ENCODE data around the gene NECAB3.
"Not testable (repeated sequence)": the region's sequence is repeated elsewhere in the genome, so short reads cannot be mapped to it uniquely, and the experiment has no call there.

NECAB3 gene

GRCh38 chr20:33648396-33649004, 25.7 kb downstream of the NECAB3 start:
- no peak for DNase-seq

- DNase-seq, result no peak
These were observed 26.4 kb downstream of the NECAB3 start for GRCh38 chr20:33647603-33648395.

- DNase-seq, result not testable (repeated sequence)
These were observed 27.1 kb downstream of the NECAB3 start for GRCh38 chr20:33646959-33647602.

- DNase-seq, result no peak
These were observed 28.0 kb downstream of the NECAB3 start for GRCh38 chr20:33646191-33646590.

- no peak for DNase-seq
These were observed 28.8 kb downstream of the NECAB3 start for GRCh38 chr20:33645396-33645795.

GRCh38 chr20:33645072-33645358, 29.2 kb downstream of the NECAB3 start:
- DNase-seq, result no peak

- no peak for DNase-seq
These were observed 29.7 kb downstream of the NECAB3 start for GRCh38 chr20:33644313-33645071.

- DNase-seq, result no peak
These were observed 33.9 kb downstream of the NECAB3 start for GRCh38 chr20:33640287-33640686.

- no peak for DNase-seq
These were observed 37.5 kb downstream of the NECAB3 start for GRCh38 chr20:33636776-33637175.

- no peak for DNase-seq
These were observed 38.9 kb downstream of the NECAB3 start for GRCh38 chr20:33635341-33635740.

GRCh38 chr20:33631910-33632309, 42.3 kb downstream of the NECAB3 start:
- DNase-seq, result not testable (repeated sequence)

- DNase-seq, result no peak
These were observed 43.7 kb downstream of the NECAB3 start for GRCh38 chr20:33630507-33630906.

GRCh38 chr20:33629979-33630378, 44.2 kb downstream of the NECAB3 start:
- no peak for DNase-seq

- DNase-seq, result no peak
These were observed 44.7 kb downstream of the NECAB3 start for GRCh38 chr20:33629533-33629932.

GRCh38 chr20:33627577-33628216, 46.5 kb downstream of the NECAB3 start:
- DNase-seq, result no peak

- no peak for DNase-seq
These were observed 48.0 kb downstream of the NECAB3 start for GRCh38 chr20:33626190-33626589.

- DNase-seq, result no peak
These were observed 49.8 kb downstream of the NECAB3 start for GRCh38 chr20:33624399-33624798.

- no peak for DNase-seq
These were observed 51.4 kb downstream of the NECAB3 start for GRCh38 chr20:33622705-33623365.

- DNase-seq, result no peak
These were observed 52.4 kb downstream of the NECAB3 start for GRCh38 chr20:33621717-33622400.

GRCh38 chr20:33612001-33612400, 62.2 kb downstream of the NECAB3 start:
- DNase-seq, result no peak

GRCh38 chr20:33611106-33611505, 63.1 kb downstream of the NECAB3 start:
- no peak for DNase-seq

GRCh38 chr20:33609504-33609903, 64.7 kb downstream of the NECAB3 start:
- no peak for DNase-seq
